Testis (tissue), 2 donors: ENCODE data around the gene CACTIN.

Source experiments
- CTCF ChIP-seq, 3 experiments: fragments of 450-650 bp in 2 of 3; fragments of 200-600 bp in 1 of 3; sonication (generic) in 1 of 3; IDR thresholded peaks; one replicate each; pipeline ENCODE4 v1.5.1; 2016 to 2019; ENCODE audit warnings: antibody characterized with exemption in 3 of 3, mild to moderate bottlenecking in 2 of 3, moderate library complexity in 1 of 3
- POLR2A ChIP-seq: fragments of 450-650 bp; IDR thresholded peaks from one replicate; pipeline ENCODE4 v1.6.1; 2017; ENCODE audit warnings: antibody characterized with exemption, mild to moderate bottlenecking, moderate library complexity

- TF ChIP-seq CTCF (IDR thresholded peaks at IDR 0.05) (no peak), POLR2A (no peak)
These were observed 41.9 kb upstream of the CACTIN start for GRCh38 chr19:3668331-3669081.
